Thymus (tissue), 11 donors: ENCODE results near the gene CHMP2A. TPM values are rescaled to one million over a fixed set of nuclear protein-coding genes. Genes with fewer than 3 reads are reported as not detected.

Source experiments
- DNase-seq, 9 donors: peaks; one replicate each; pipeline ENCODE4 v3.0.0-alpha.2; 2013; ENCODE audit warnings: low spot score in 9 of 9, low read depth in 6 of 9, missing footprints in 1 of 9
- H3K27ac ChIP-seq, 2 donors: one replicate each; pipeline ENCODE4 v1.5.1; 2013; ENCODE audit warnings: control low read depth in 1 of 2, low read depth in 1 of 2, low read length in 1 of 2, mild to moderate bottlenecking in 1 of 2, moderate library complexity in 1 of 2
- H3K27me3 ChIP-seq, 2 donors: one replicate each; pipeline ENCODE4 v1.5.1; 2013; ENCODE audit warnings: low read length in 1 of 2; ENCODE audit not compliant: control insufficient read depth in 2 of 2, insufficient read depth in 1 of 2
- H3K36me3 ChIP-seq, 2 donors: one replicate each; pipeline ENCODE4 v1.5.1; 2013; ENCODE audit warnings: low read length in 1 of 2, mild to moderate bottlenecking in 1 of 2, moderate library complexity in 1 of 2; ENCODE audit not compliant: control insufficient read depth in 2 of 2, insufficient read depth in 2 of 2
- H3K4me1 ChIP-seq, 2 donors: one replicate each; pipeline ENCODE4 v1.5.1; 2013; ENCODE audit warnings: low read length in 2 of 2; ENCODE audit not compliant: control insufficient read depth in 2 of 2, insufficient read depth in 2 of 2
- H3K4me3 ChIP-seq, 2 donors: one replicate each; pipeline ENCODE4 v1.5.1; 2013; ENCODE audit warnings: low read length in 2 of 2, control low read depth in 1 of 2, mild to moderate bottlenecking in 1 of 2
- H3K9me3 ChIP-seq, 2 donors: one replicate each; pipeline ENCODE4 v1.5.1; 2013; ENCODE audit warnings: low read length in 1 of 2, mild to moderate bottlenecking in 1 of 2; ENCODE audit not compliant: control insufficient read depth in 2 of 2, insufficient read depth in 1 of 2
- WGBS: extraction: QIAGEN DNeasy Blood & Tissue Kit; methylation state at CpG from one replicate; pipeline ENCODE4 v1.1.7; 2013; 5-methylcytosine and 5-hydroxymethylcytosine counted together
- polyA plus RNA-seq: library from polyadenylated mRNA; stranded (reverse); fragments of 200-250 nt; gene quantifications from one replicate; pipeline ENCODE4 v1.2.3, GENCODE V29; 2013
- total RNA-seq: library from RNA; stranded (reverse); fragments of 120-200 nt; gene quantifications from one replicate; pipeline ENCODE4 v1.2.4, GENCODE V29; 2013
- donor health status: healthy.

The CHMP2A gene
- total and polyA plus RNA-seq, 2 donors, result 75.4 to 131 TPM

- Histone ChIP-seq H3K27ac (no peak overlapping the region), H3K4me3 (no peak overlapping the region), H3K4me1 (peaks cover 4 to 17% of the 10 kb centered on the region in 2 donors), H3K27me3 (peaks cover 3 to 9% of the 10 kb centered on the region in 2 donors), H3K9me3 (peaks cover 0 to 3% of the 10 kb centered on the region in 2 donors), H3K36me3 (no peaks in the 10 kb centered on the region)
- no peak for DNase-seq
- 96% methylated on average over 3 of the region's 3 CpGs for WGBS
Measured at GRCh38 chr19:58535857-58536256, 19.0 kb downstream of the CHMP2A start.

GRCh38 chr19:58531034-58531840 is 23.7 kb downstream of the CHMP2A start:
- Histone ChIP-seq H3K4me1 (no peaks in the 10 kb centered on the region), H3K27ac (no peak overlapping the region), H3K27me3 (no peaks in the 10 kb centered on the region), H3K36me3 (no peaks in the 10 kb centered on the region), H3K4me3 (no peak overlapping the region), H3K9me3 (no peaks in the 10 kb centered on the region)
- WGBS, result 92% methylated on average over 10 of the region's 10 CpGs
- DNase-seq, result no peak

GRCh38 chr19:58529405-58529804 is 25.5 kb downstream of the CHMP2A start:
- H3K4me3 ChIP-seq, result no peak overlapping the region
- H3K27ac ChIP-seq, result no peak overlapping the region
- H3K9me3 ChIP-seq, result no peaks in the 10 kb centered on the region
- H3K4me1 ChIP-seq, result no peaks in the 10 kb centered on the region
- no peaks in the 10 kb centered on the region for H3K27me3 ChIP-seq
- WGBS, result 96% methylated on average over 3 of the region's 3 CpGs
- H3K36me3 ChIP-seq, result no peaks in the 10 kb centered on the region
- no peak for DNase-seq

GRCh38 chr19:58522709-58523108 is 32.2 kb downstream of the CHMP2A start:
- Histone ChIP-seq H3K36me3 (no peaks in the 10 kb centered on the region), H3K4me3 (no peak overlapping the region), H3K27ac (no peak overlapping the region), H3K9me3 (peaks cover 0 to 4% of the 10 kb centered on the region in 2 donors), H3K4me1 (peaks cover 10 to 20% of the 10 kb centered on the region in 2 donors), H3K27me3 (no peaks in the 10 kb centered on the region)
- DNase-seq, result no peak
- 98% methylated on average over 3 of the region's 3 CpGs for WGBS

GRCh38 chr19:58521651-58522050 is 33.3 kb downstream of the CHMP2A start:
- WGBS, result 97% methylated on average over 4 of the region's 4 CpGs

GRCh38 chr19:58520257-58520599 is 34.7 kb downstream of the CHMP2A start:
- Histone ChIP-seq H3K27me3 (no peaks in the 10 kb centered on the region), H3K27ac (peak overlapping the region; percentile 96 to 97), H3K36me3 (peaks cover 18 to 21% of the 10 kb centered on the region in 2 donors), H3K4me3 (peak overlapping the region; percentile 62 to 69), H3K4me1 (peaks cover 10 to 22% of the 10 kb centered on the region in 2 donors), H3K9me3 (peaks cover 2 to 4% of the 10 kb centered on the region in 2 donors)
- 19% methylated on average over 7 of the region's 7 CpGs for WGBS
- no peak for DNase-seq

More at GRCh38 chr19:58521651-58522050, 33.3 kb downstream of the CHMP2A start:
- no peak for DNase-seq
- no peak overlapping the region for H3K4me3 ChIP-seq
- H3K4me1 ChIP-seq, result peaks cover 10 to 20% of the 10 kb centered on the region in 2 donors
- peaks cover 2 to 4% of the 10 kb centered on the region in 2 donors for H3K9me3 ChIP-seq
- no peak overlapping the region for H3K27ac ChIP-seq
- no peaks in the 10 kb centered on the region for H3K27me3 ChIP-seq
- H3K36me3 ChIP-seq, result peaks cover 6 to 10% of the 10 kb centered on the region in 2 donors

- under 1% methylated on average over 87 of the region's 87 CpGs for WGBS
- peaks cover 11 to 24% of the 10 kb centered on the region in 2 donors for H3K4me1 ChIP-seq
- peak within 1 kb of the TSS; percentile 96 to 97 for H3K27ac ChIP-seq
- peak; percentile 71 to 94 (median 81) for DNase-seq
- peak within 1 kb of the TSS; percentile 62 to 69 for H3K4me3 ChIP-seq
- peaks cover 2 to 4% of the 10 kb centered on the region in 2 donors for H3K9me3 ChIP-seq
- peaks cover 18 to 21% of the 10 kb centered on the region in 2 donors for H3K36me3 ChIP-seq
- no peaks in the 10 kb centered on the region for H3K27me3 ChIP-seq
Measured at GRCh38 chr19:58519355-58520256, 35.3 kb downstream of the CHMP2A start, which contains the start of gene ZBTB45. ZBTB45 (minus strand) TSS chr19:58519810; CDS start chr19:58517673, 2,137 bp downstream.

GRCh38 chr19:58519087-58519354 is 35.9 kb downstream of the CHMP2A start:
- Histone ChIP-seq H3K36me3 (peaks cover 18 to 21% of the 10 kb centered on the region in 2 donors), H3K4me3 (peak overlapping the region; percentile 62 to 69), H3K9me3 (peaks cover 2 to 4% of the 10 kb centered on the region in 2 donors), H3K4me1 (peaks cover 12 to 30% of the 10 kb centered on the region in 2 donors), H3K27me3 (no peaks in the 10 kb centered on the region), H3K27ac (peak overlapping the region; percentile 96 to 97)
- DNase-seq, result peak in 4 of 9 donors; percentile 50 to 80 (median 60)
- under 1% methylated on average over 14 of the region's 14 CpGs for WGBS
